Measurements from ENCODE around the gene ORM1.

GRCh38 chr9:114281473-114282103 is 41.3 kb upstream of the ORM1 start:
- TF ChIP-seq CTCF (IDR thresholded peaks at IDR 0.05) (no peak), POLR2A (IDR thresholded peaks at IDR 0.05) (no peak), EP300 (IDR thresholded peaks at IDR 0.05) (no peak)
